ENCODE results near the gene AP4M1.

DNA sequence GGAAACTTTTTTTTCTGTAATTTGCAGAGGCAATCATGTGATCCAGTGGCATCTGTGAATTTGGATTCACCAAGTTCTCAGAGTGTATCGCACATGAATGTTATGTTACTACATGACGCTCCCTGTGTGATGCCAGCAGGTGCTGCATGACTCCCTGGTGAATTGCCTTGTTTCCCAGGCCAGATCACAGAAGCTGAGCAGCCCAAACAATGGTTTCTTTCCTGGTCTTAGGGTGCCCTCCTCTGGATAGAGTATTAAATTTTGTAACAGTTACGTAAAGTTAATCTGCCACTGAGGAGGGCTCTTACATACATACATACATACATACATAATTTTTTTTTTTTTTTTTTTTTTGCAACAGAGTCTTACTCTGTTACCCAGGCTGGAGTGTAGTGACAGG, 48.2 kb upstream of the AP4M1 start:
- TF ChIP-seq GTF2A2 (tag; IDR thresholded peaks at IDR 0.05) (no peak), JUN (IDR thresholded peaks at IDR 0.05; ENCODE audit: borderline replicate concordance, low read depth, low read length) (no peak), JUN (CRISPR knock-in tag; IDR thresholded peaks at IDR 0.05; ENCODE audit: borderline replicate concordance) (no peak)
- TF ChIP-seq, protein P1, sequence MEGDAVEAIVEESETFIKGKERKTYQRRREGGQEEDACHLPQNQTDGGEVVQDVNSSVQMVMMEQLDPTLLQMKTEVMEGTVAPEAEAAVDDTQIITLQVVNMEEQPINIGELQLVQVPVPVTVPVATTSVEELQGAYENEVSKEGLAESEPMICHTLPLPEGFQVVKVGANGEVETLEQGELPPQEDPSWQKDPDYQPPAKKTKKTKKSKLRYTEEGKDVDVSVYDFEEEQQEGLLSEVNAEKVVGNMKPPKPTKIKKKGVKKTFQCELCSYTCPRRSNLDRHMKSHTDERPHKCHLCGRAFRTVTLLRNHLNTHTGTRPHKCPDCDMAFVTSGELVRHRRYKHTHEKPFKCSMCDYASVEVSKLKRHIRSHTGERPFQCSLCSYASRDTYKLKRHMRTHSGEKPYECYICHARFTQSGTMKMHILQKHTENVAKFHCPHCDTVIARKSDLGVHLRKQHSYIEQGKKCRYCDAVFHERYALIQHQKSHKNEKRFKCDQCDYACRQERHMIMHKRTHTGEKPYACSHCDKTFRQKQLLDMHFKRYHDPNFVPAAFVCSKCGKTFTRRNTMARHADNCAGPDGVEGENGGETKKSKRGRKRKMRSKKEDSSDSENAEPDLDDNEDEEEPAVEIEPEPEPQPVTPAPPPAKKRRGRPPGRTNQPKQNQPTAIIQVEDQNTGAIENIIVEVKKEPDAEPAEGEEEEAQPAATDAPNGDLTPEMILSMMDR (IDR thresholded peaks at IDR 0.05 in 2 of 3, conservative IDR thresholded peaks at IDR 0.05 in 1 of 3; ENCODE audit: insufficient read depth in 2 of 3, low read depth in 1 of 3, low read length in 3 of 3) = peak; percentile 31 to 72 (median 40); a peak in 3 of 6 replicates

Data from K562 (cell line).